ENCODE results near the gene SPINK8.

The SPINK8 gene

GRCh38 chr3:48299746-48300712 lies 33.4 kb downstream of the SPINK8 start:
- Mint-ChIP-seq H3K27me3 (no peaks in the 10 kb centered on the region), H3K4me3 (peak overlapping the region; percentile 98), H3K27ac (peak overlapping the region; percentile 53), H3K36me3 (peaks cover 14% of the 10 kb centered on the region), H3K4me1 (peaks cover 44% of the 10 kb centered on the region), H3K9me3 (no peaks in the 10 kb centered on the region)

GRCh38 chr3:48297111-48297810 lies 36.2 kb downstream of the SPINK8 start:
- peak overlapping the region; percentile 37 for H3K27ac Mint-ChIP-seq
- no peaks in the 10 kb centered on the region for H3K27me3 Mint-ChIP-seq
- peaks cover 16% of the 10 kb centered on the region for H3K36me3 Mint-ChIP-seq
- peaks cover 39% of the 10 kb centered on the region for H3K4me1 Mint-ChIP-seq
- no peak overlapping the region for H3K4me3 Mint-ChIP-seq
- H3K9me3 Mint-ChIP-seq: no peaks in the 10 kb centered on the region

GRCh38 chr3:48296699-48297098 lies 36.8 kb downstream of the SPINK8 start:
- no peaks in the 10 kb centered on the region for H3K9me3 Mint-ChIP-seq
- H3K4me3 Mint-ChIP-seq: no peak overlapping the region

GRCh38 chr3:48294611-48295263 lies 38.7 kb downstream of the SPINK8 start:
- Mint-ChIP-seq H3K4me3 (no peak overlapping the region), H3K27ac (no peak overlapping the region), H3K9me3 (peaks cover 3% of the 10 kb centered on the region), H3K36me3 (peaks cover 17% of the 10 kb centered on the region), H3K4me1 (peaks cover 24% of the 10 kb centered on the region), H3K27me3 (no peaks in the 10 kb centered on the region)

More at GRCh38 chr3:48296699-48297098, 36.8 kb downstream of the SPINK8 start:
- H3K4me1 Mint-ChIP-seq: peaks cover 33% of the 10 kb centered on the region
- no peaks in the 10 kb centered on the region for H3K27me3 Mint-ChIP-seq
- peaks cover 16% of the 10 kb centered on the region for H3K36me3 Mint-ChIP-seq
- peak overlapping the region; percentile 37 for H3K27ac Mint-ChIP-seq

- H3K9me3 Mint-ChIP-seq: peaks cover 5% of the 10 kb centered on the region
- H3K4me1 Mint-ChIP-seq: no peaks in the 10 kb centered on the region
- peaks cover 24% of the 10 kb centered on the region for H3K36me3 Mint-ChIP-seq
- H3K4me3 Mint-ChIP-seq: no peak overlapping the region
- H3K27me3 Mint-ChIP-seq: no peaks in the 10 kb centered on the region
- no peak overlapping the region for H3K27ac Mint-ChIP-seq
These were observed 43.8 kb downstream of the SPINK8 start for GRCh38 chr3:48289659-48290058.

GRCh38 chr3:48287034-48287433 lies 46.4 kb downstream of the SPINK8 start:
- Mint-ChIP-seq H3K27ac (no peak overlapping the region), H3K36me3 (peaks cover 17% of the 10 kb centered on the region), H3K27me3 (no peaks in the 10 kb centered on the region), H3K9me3 (peaks cover 5% of the 10 kb centered on the region), H3K4me3 (no peak overlapping the region), H3K4me1 (no peaks in the 10 kb centered on the region)

GRCh38 chr3:48286308-48286707 lies 47.2 kb downstream of the SPINK8 start:
- H3K27me3 Mint-ChIP-seq: no peaks in the 10 kb centered on the region
- H3K36me3 Mint-ChIP-seq: peaks cover 17% of the 10 kb centered on the region
- no peaks in the 10 kb centered on the region for H3K4me1 Mint-ChIP-seq
- H3K4me3 Mint-ChIP-seq: no peak overlapping the region
- no peak overlapping the region for H3K27ac Mint-ChIP-seq
- peaks cover 5% of the 10 kb centered on the region for H3K9me3 Mint-ChIP-seq

- H3K4me1 Mint-ChIP-seq: no peaks in the 10 kb centered on the region
- no peak overlapping the region for H3K4me3 Mint-ChIP-seq
- H3K9me3 Mint-ChIP-seq: peaks cover 5% of the 10 kb centered on the region
- no peaks in the 10 kb centered on the region for H3K27me3 Mint-ChIP-seq
- no peak overlapping the region for H3K27ac Mint-ChIP-seq
- peaks cover 17% of the 10 kb centered on the region for H3K36me3 Mint-ChIP-seq
These were observed 47.8 kb downstream of the SPINK8 start for GRCh38 chr3:48285675-48286074.

GRCh38 chr3:48285132-48285531 lies 48.3 kb downstream of the SPINK8 start:
- Mint-ChIP-seq H3K4me3 (no peak overlapping the region), H3K36me3 (peaks cover 17% of the 10 kb centered on the region), H3K4me1 (no peaks in the 10 kb centered on the region), H3K27ac (no peak overlapping the region), H3K9me3 (peaks cover 5% of the 10 kb centered on the region), H3K27me3 (no peaks in the 10 kb centered on the region)

- no peak overlapping the region for H3K4me3 Mint-ChIP-seq
- H3K9me3 Mint-ChIP-seq: no peaks in the 10 kb centered on the region
- H3K4me1 Mint-ChIP-seq: no peaks in the 10 kb centered on the region
- H3K27me3 Mint-ChIP-seq: no peaks in the 10 kb centered on the region
- H3K36me3 Mint-ChIP-seq: peaks cover 4% of the 10 kb centered on the region
- no peak overlapping the region for H3K27ac Mint-ChIP-seq
These were observed 52.6 kb downstream of the SPINK8 start for GRCh38 chr3:48280881-48281280.

- Mint-ChIP-seq H3K27me3 (no peaks in the 10 kb centered on the region), H3K4me1 (no peaks in the 10 kb centered on the region), H3K36me3 (peaks cover 2% of the 10 kb centered on the region), H3K27ac (no peak overlapping the region), H3K9me3 (no peaks in the 10 kb centered on the region), H3K4me3 (no peak overlapping the region)
These were observed 54.4 kb downstream of the SPINK8 start for GRCh38 chr3:48278884-48279559.

- Mint-ChIP-seq H3K36me3 (peaks cover 2% of the 10 kb centered on the region), H3K27ac (no peak overlapping the region), H3K9me3 (no peaks in the 10 kb centered on the region), H3K4me1 (peaks cover 7% of the 10 kb centered on the region), H3K27me3 (no peaks in the 10 kb centered on the region), H3K4me3 (no peak overlapping the region)
These were observed 56.4 kb downstream of the SPINK8 start for GRCh38 chr3:48276911-48277641.

GRCh38 chr3:48275287-48276027 lies 58.0 kb downstream of the SPINK8 start:
- Mint-ChIP-seq H3K4me1 (peaks cover 14% of the 10 kb centered on the region), H3K36me3 (peaks cover 2% of the 10 kb centered on the region), H3K27ac (no peak overlapping the region), H3K9me3 (no peaks in the 10 kb centered on the region), H3K4me3 (no peak overlapping the region), H3K27me3 (no peaks in the 10 kb centered on the region)

- Mint-ChIP-seq H3K27me3 (no peaks in the 10 kb centered on the region), H3K36me3 (peaks cover 3% of the 10 kb centered on the region), H3K4me3 (no peak overlapping the region), H3K4me1 (peaks cover 24% of the 10 kb centered on the region), H3K27ac (peak overlapping the region; percentile 46), H3K9me3 (no peaks in the 10 kb centered on the region)
These were observed 59.0 kb downstream of the SPINK8 start for GRCh38 chr3:48274452-48274851.
